ENCODE measurements around the gene DLG2.

GRCh38 chr11:84536456-84536855 lies 1090.7 kb downstream of the DLG2 start:
- TF ChIP-seq CTCF (IDR thresholded peaks at IDR 0.05) (no peak), POLR2A (IDR thresholded peaks at IDR 0.05) (no peak)
